ENCODE data around the gene ADSL.

ADSL gene

DNA sequence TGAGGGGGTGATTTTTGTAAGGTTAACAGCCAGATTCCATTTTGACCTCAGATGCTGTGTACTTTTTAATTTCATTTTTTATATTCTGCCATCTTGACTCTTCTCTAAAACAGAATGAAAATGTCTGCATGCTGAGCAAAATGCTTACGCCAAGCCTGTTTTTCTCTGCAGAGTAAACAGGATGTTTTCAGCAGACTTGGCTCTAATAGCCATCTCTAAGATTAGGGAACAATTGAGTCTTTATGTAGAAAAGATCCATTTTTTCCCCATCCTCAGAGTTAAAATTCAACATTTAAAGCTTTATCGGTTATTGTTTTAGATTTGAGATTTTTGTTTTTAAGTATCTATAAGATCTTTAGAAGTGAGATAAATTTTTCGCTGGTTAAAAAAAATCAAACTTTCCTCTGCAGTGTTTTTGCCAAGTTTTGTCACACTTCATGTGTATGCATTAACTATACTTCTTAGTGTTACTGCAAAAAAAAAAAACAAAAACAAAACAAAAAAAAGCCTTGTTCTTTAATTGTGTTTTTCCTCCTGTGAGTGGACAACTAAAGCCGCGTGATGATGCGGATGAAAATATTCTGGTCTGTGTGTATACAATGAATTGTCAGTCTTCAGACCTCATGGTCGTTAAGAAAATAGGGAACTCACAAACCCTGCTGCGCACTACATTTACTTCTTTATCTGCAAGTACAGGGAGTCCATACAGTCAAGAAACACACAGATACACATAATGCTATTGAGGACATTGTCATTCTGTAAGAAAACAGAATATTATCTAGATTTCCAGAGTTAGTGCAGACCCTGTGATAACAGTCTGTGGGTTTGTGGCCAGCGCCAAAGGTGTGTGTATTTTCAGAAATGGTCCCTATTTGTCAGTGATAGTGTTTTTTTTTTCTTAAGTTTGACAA is 17.5 kb upstream of the ADSL start:
- DNase-seq, result no peak

DNA sequence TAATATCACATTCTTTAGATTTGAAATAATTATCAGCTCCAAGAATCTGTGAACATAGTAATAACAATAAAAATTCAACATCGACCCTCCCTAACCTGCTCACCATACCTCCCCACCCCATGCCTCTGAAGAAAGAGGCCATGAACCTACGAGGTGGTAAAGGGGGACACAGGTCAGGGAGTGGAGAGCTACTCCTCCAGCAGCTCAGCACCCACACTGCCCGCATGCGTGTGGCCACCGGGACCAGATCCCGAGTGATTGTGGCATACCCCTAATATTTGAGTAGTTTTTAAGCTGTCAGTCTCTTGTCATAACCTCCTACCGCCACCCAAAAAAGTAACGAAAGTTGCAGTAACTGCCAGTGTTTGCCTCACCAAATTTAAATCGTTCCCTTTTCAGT is 16.8 kb upstream of the ADSL start:
- no peak for DNase-seq

DNA sequence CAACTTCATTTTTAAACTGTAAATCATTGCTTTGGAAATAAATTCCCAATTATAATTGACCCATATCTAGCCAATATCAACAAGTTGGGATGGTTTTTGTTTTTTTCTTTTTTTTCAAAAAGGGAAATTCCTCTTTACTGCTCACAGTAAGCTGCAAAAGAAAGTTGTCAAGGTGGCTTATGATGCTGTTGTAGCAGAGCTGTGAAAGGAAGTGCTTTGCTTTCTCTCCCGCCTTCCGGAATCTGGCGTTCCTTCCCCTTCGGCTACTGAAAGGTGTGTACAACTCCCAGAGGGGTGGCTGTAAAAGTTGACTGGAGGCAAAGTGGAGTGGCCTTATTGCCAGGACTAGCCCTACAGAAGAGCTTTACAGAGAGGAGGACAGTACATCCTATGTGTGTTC is 16.2 kb upstream of the ADSL start:
- no peak for DNase-seq

DNA sequence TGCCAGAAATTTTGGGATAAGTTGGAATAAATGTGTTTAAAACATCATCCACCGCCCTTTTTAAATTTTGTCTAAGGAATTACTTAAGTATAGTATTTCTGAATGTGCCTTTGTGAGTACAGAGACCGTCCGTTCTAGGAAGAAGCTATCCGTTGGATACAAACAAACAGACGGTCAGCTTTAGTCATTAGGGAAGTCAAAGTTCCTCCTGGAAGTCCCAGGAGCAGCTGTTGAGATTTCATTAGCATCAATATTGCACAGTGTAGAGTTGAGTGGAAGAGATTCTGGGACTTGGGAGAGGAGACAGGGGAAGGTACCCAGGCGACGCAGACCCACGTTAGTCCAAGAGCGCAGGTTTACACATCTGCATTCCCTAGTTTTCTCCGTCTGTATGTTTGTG is 15.7 kb upstream of the ADSL start:
- no peak for DNase-seq

DNA sequence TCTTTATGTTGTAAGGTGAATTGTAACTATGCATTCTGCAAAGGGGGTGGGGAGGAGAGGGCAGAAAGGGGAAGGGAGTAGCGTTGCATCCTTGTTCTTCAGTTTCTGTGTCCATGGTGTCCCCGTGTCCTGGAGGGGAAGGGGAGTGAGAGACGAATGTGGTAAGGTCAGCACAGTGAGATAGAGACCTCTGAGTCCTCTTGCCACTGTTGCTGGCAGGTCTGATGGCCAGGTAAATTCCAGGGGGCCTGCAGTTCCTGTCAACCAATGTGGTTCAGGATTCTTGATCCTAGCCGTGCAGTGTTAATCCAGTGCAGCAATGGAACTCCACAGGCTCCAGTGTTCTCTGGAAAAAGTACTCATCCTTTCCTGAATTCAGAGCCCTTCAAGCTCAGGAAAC is 14.6 kb upstream of the ADSL start:
- DNase-seq, result no peak

DNA sequence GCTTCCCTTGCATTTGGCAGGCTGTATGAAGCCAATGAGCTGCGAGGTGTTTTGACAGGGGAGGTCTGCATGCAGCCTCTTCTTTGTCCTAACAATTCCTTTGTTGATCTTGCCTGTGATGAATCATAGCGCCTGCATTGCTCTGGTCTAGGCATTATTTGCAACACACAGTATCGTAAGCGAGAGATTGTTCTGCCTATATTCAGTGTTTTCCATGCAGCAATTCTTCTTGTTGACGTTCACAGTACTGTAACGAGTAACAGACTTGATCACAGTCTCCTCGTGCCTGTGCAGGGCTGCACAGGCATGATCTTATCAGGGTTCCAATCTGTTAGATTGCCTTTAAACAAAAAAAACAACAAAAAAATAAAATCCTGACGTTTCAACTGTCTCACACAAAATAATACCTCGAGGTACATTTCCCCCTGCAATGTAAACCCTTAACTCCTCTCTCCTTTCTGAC is 13.9 kb upstream of the ADSL start:
- no peak for DNase-seq

DNA sequence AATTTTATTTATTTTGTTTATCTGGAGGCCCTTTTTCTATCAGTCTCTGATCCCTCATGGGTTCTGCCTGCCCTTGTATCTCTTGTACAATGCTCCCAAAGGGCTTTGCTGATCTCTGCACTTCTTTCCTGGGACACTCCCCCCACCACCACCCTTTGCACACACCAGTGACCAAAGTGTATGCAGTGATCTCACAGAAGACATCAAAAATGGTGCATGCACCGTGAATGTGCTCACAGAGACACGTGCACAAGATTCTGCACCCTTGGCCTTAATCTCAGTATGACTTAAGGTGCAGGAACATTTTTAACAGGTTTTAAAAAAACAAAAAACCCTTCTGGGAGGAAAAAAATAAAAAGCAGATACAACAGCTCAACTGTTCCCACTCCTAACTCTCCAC is 12.2 kb upstream of the ADSL start:
- no peak for DNase-seq

DNA sequence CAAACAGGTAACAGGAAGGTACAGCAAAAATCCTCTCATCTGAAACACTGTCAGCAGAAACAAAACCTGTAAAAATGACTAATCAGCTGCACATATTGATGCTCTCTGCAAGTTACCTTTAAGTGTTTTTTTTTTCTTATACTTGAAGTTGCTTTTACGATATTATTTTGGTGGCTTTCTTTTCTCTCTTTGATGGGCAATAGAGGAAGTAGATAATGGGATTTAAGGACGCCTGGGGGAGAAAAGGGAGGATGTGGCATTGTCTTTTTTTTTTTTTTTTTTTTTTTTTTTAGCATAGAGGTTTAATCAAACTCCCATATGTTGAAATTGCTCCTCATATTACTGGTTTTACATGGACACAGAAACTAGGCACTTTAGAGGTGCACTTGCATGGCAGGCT is 11.4 kb upstream of the ADSL start:
- DNase-seq, result no peak

DNA sequence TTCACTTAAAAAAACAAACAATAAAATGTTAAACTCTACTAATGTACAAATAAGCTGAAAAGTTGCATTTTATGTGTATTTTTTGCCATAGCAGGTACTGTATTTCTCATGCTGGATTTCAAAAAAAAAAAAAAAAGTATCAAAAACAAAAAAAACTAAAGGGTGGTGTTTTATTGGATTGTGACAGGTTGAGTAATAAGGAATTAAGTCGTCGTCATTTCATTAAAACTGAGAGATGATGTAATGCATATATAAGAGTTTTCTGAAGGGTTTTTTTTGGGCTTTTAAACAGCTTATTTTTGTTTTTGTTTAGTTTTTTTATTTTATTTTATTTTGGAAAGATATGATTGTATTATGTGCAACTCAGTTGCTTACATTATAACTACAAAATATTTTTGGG is 10.9 kb upstream of the ADSL start:
- no peak for DNase-seq

DNA sequence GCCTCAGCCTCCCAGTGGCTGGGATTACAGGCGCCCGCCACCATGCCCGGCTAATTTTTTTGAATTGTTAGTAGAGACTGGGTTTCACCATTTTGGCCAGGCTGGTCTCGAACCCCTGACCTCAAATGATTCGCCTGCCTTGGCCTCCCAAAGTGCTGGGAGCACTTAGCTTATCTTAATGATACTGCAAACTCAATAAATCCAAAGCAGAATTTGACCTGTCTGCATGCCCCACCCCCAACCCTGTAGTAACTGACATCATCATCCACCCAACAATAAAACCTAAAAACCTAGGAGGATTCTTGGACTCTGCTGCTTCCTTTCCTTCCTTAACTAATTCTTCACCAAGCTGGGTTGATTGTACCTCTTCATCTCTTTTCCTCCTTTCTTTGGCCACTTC is 6.3 kb upstream of the ADSL start:
- no peak for DNase-seq

DNA sequence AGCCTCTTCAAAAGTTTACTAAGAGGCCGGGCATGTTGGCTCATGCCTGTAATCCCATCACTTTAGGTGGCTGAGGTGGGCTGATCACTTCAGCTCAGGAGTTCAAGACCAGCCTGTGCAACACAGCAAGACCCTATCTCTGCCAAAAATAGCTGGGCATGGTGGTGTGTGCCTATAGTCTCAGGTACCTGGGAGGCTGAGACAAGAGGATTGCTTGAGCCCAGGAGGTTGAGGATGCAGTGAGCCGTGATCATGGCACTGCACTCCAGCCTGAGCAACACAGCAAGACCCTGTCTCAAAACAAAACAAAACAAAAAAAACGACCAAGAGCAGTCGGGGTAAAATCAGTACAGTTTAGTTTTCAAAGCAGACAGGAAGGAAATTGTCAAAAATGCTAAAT is 4.7 kb upstream of the ADSL start:
- no peak for DNase-seq

DNA sequence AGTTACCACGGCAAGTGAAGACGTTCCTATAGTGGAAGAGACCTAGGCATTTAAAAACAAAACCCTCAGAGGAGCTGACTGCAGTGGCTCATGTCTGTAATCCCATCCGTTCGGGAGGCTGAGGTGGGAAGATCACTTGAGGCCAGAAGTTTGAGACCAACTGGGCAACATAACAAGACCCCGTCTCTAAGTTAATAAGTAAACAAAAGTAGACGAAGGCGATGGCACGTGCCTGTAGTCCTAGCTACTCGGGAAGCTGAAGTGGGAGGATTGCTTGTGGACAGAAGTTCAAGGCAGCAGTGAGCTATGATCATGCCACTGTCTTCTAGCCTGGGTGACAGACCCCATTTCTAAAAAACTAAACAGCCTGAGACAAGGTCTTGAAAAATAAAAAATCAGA is 3.8 kb upstream of the ADSL start:
- DNase-seq, result no peak

DNA sequence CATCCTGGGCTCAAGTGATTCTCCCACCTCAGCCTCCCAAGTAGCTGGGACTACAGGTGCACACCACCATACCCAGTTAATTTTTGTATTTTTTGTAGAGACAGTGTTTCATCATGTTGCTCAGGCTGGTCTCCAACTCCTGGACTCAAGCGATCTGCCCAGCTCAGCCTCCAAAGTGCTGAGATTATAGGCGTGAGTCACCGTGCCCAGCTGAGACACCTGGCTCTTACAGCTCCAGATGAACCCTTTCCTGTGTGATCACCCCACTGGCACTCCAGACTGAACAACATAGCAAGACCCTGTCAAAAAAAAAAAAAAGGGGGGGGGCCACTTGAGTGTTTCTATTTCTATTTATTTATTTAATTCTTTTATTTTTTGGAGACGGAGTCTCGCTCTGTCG is 1.0 kb upstream of the ADSL start:
- DNase-seq, result no peak

DNA sequence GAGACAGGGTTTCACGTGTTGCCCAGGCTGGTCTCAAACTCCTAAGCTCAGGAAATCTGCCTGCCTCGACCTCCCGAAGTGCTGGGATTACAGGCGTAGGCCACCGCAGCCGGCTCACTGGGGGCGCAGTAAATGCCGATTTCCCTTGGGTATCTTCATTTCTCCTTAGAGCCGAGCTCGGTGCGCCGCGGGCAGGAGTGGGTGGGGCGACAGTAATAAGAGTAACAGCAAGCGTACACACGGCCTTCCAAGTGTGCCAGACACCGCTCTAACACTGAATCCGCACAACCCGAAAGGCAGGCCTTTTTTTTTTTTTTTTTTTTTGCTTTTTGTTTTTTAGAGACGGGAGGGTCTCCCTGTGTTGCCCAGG is 500 bp upstream of the ADSL start:
- DNase-seq, result no peak

DNA sequence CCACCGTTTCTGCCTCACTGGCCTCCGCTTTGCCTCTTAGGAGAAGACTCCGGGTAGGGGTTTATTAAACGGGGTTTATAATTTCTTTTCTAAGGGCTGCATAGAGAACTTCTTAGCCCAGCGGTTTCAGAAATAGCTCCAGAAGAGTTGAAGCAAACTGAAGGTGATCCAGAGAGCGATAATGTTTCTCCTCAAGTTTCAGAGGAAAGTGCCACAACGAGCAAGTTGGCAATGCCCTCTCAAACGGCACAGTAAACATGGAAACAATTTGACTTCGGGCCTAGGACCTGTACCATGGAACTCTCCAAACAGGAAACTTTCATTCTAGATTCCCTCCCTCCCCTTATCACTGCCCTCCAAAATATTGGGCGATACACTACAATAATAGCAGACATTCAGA is 1.0 kb downstream of the ADSL start:
- no peak for DNase-seq

DNA sequence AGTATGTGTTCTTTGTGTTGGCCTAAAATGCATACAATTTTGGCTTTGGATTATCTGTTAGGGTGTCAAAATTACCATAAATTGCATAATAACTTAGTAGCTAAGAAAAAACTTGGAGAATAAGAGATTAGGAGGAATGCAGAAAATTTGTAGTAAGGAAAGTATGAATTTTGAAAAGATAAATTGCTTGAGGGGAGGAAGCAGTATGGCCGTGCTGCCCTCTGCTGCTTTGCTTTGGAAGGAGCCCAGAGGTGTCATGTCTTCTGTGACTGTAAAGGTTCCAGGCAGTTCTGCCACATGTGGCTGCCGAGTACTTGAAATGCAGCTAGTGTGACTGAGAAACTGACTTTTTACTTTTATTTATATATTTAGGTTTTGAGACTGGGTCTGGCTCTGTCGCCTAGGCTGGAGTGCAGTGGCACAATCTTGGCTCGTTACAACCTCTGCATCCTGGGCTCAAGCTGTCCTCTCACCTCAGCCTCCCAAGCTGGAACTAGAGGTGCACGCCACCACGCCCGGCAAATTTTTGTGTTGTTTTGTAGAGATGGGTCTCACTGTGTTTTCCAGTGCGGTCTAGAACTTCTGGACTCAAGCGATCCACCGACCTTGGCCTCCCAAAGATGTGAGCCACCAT is 1.8 kb downstream of the ADSL start:
- DNase-seq, result no peak

DNA sequence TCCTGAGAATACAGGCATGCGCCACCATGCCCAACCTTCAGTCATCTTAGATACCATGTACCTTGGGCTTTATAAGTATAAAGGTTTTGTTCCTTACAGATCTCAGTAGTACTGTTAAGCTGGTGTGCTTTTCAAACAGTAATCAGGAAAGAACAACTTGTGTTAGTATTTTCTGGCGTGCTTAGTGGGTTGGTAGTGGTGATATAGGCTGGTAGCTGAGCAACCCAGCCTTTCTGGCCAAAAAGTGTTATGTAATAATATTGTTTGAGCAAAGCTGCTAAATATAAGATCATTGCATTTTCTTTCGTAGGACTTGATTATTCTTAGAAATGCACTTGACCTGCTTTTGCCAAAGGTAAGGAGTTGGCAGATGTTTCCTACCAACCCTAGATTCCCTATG is 6.5 kb downstream of the ADSL start:
- DNase-seq, result no peak

DNA sequence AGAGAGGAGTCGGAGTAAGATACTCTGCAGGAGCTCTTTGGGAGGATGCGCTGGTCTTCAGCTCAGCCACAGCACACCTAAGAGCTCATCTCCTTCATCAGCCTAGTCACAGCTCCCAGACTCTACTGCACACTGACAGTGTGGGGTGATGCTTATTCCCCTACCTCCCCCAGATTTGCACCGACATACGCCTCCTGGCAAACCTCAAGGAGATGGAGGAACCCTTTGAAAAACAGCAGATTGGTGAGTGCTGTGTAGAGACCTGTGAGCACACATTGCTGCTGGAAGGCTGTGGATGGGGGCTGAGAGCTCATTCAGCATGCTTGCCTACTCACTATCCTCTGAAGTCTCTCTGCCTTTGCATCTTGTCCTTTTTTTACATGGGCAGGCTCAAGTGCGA is 14.8 kb downstream of the ADSL start:
- DNase-seq, result no peak

DNA sequence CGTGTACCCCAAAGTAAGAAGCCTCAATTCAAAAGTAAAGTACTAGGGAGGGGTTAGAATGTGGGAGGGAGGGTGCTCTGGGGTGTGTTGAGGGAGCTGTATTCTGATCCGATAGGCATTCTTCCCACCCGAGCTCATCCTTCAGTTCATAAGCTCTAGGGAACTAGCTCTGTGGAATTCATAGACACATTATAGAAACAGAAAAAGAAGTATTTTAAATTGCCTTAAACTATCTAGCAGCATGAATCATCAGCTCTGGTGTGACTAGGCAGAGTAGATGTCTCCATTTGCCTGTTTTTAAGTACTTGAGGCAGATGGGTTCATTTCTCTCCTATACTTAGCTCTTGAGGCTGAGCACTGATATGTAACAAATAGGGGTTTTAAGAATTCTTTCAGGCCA is 16.8 kb downstream of the ADSL start:
- DNase-seq, result no peak

DNA sequence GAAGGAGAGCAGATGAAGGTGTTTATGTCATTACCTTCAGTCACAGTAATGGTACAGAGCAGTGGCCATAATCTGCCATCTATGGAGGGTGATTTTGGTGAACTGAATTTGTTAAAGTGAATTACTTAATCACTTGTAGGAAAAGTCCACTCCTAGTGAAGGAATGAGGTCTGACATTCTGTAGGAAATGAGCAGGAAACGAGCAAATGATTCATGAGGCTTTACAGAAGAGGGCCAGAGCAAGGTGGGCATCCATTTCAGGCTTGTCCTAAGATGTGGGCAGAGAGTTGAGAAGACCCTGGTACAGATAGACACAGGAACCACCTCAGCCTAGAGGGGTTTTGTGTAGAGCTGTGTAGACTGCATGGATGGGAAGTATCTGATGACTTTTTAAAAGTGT is 18.1 kb downstream of the ADSL start:
- DNase-seq, result no peak

DNA sequence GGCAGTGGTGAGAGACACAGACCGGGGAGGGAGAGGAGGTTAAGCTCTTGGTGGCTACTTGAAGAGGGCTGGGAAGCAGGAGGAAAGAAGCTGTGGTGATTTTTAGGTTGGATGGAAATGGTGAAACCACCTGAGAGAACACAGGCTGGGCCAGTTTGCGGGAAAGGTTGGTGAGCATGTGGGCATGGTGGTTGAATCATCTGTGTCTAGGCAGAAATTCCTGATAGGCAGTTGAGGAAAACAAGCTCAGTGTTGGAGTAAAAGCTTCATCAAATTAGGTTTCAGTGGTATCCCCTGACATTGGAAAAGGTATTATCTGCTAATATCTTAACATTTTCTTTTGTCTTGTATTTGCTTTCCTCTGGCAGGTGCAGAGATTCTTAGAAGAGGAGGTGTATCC is 19.8 kb downstream of the ADSL start:
- DNase-seq, result no peak

DNA sequence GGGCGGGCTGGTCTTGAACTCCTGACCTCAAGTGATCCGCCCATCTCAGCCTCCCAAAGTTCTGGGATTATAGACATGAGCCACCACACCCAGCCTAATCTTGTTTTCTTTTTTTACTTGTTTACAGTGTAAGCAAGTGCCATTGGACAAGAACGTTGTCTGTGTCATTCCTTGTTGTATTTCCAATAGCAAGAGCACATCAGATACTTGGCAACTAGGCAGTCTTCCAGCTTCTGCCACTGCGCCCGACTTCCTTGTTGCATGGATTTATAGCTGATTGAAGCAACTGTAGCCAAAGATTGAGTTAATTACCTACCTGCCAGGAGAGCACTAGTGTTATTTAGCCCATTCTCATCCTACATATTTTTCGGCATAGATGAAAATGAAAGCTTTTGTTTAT is 21.0 kb downstream of the ADSL start:
- no peak for DNase-seq

DNA sequence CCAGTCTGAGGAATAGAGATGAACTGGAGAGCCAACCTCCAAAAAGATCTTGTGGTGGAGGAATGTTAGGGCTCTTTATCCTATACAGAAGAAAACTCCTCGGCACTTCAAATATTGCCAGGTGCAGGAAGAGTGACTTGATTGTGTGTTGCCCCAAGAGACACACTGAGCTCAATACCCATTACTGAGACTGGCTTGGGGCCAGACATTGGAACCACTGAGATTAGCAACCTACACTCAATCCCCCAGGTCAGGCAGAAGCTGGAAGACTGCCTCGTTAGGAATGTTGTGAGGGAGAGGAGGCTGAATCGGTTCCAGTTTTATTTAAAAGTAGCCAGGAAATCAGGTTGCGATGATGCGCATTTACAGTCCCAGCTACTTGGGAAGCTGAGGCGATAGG is 21.7 kb downstream of the ADSL start:
- DNase-seq, result no peak

DNA sequence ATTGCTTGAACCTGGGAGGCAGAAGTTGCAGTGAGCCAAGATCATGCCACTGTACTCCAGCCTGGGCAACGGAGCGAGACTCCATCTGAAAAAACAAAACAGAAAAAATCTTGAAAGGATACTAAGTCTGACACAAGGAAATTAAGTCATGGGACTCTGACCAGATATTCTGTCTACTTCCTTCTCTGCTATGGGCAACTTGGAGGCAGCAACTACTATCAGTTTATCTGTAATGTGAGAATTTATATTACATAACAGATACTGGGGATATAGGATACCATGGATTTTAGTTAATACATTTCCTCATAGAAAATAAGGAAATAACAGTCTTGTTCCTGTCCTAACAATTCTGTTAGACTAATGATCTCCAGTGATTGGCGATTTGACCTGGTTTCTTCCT is 22.5 kb downstream of the ADSL start:
- DNase-seq, result no peak

DNA sequence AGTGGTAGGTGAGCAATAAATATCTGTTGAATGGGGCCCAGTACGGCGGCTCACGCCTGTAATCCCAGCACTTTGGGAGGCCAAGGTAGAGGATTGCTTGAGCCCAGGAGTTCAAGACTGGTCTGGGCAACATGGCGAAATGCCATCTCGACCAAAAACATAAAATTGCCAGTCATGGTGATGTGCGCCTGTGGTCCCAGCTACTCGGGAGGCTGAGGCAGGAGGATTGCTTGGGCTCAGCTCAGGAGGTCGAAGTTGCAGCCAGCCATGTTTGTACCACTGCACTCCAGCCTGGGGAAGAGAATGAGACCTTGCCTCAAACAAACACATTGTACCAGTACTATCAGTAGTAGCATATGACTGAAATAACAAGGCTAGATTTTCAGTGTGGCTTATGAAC is 28.3 kb downstream of the ADSL start:
- DNase-seq, result no peak

Data from NCI-H1105 (cell line).